Lower lobe of right lung (tissue), 2 donors: ENCODE results near the gene WWTR1. TPM values are rescaled to one million over a fixed set of nuclear protein-coding genes. Genes with fewer than 3 reads are reported as not detected.

Source experiments
- ATAC-seq, 2 donors: fragments of 200-7000 bp; cut with Tn5 transposase; one replicate each; pipeline ENCODE4 v1.9.1; 2020 to 2022; ENCODE audit warnings: mild to moderate bottlenecking in 2 of 2, moderate library complexity in 2 of 2
- DNase-seq: peaks from one replicate; pipeline ENCODE4 v3.0.0-alpha.2; 2020
- H3K27ac ChIP-seq: fragments of 200-600 bp; one replicate; pipeline ENCODE4 v1.8.0; 2022
- H3K27me3 ChIP-seq: fragments of 200-600 bp; one replicate; pipeline ENCODE4 v1.8.0; 2022; ENCODE audit warnings: low read depth
- H3K36me3 ChIP-seq: fragments of 200-600 bp; one replicate; pipeline ENCODE4 v1.8.0; 2022; ENCODE audit warnings: mild to moderate bottlenecking
- H3K4me1 ChIP-seq: fragments of 200-600 bp; one replicate; pipeline ENCODE4 v1.8.0; 2022
- H3K4me3 ChIP-seq: fragments of 200-600 bp; one replicate; pipeline ENCODE4 v1.8.0; 2022; ENCODE audit warnings: mild to moderate bottlenecking
- H3K9me3 ChIP-seq: fragments of 200-600 bp; one replicate; pipeline ENCODE4 v1.8.0; 2022
- intact Hi-C: fragments of 100-400 bp; cut with DNase I; formaldehyde crosslinking; loops from one replicate; pipeline ENCODE4 v1.11.0; 2022
- total RNA-seq: library from RNA; stranded (reverse); fragmentation: NEBNext Ultra II Directional; extraction: Animal tissue kit (Norgen Biotek cat#: 25700); gene quantifications from one replicate; pipeline ENCODE4 v1.2.1, GENCODE V29; 2021
- TF ChIP-seq, protein P1 (sequence below): fragments of 200-600 bp; IDR thresholded peaks from one replicate; pipeline ENCODE4 v1.8.0; 2022; ENCODE audit warnings: antibody characterized with exemption, mild to moderate bottlenecking
- donor health status: DM: no; HTN: yes; CAD: no; lungs with severe emphysema.

The WWTR1 gene
- total RNA-seq, 1 donor from 2014 or later, result 89.5 TPM

DNA sequence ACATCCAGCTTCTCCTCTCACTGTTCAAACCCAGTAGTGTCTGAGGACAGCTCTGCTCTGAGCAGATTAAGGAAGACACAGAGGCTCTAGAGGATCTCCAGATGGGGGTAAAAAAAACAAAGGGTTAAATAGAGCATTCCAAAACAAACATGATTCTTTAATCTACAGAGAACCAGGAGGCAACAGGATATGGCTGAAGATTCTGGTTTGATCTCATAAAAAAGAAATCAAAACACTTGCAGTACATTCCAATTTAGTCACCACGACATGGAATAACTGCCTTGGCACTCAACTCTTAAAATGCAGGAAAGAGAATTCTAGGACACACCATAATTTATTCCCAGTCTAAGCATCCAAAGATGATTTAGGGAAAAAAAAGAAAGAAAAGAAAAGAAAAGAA is 151.3 kb downstream of the WWTR1 start:
- Histone ChIP-seq H3K4me1 (peaks cover 25% of the 10 kb centered on the region), H3K9me3 (no peaks in the 10 kb centered on the region), H3K27me3 (no peaks in the 10 kb centered on the region), H3K4me3 (no peak overlapping the region), H3K27ac (no peak overlapping the region), H3K36me3 (no peaks in the 10 kb centered on the region)
- intact Hi-C loops, result no loop called here
- TF ChIP-seq, protein P1, sequence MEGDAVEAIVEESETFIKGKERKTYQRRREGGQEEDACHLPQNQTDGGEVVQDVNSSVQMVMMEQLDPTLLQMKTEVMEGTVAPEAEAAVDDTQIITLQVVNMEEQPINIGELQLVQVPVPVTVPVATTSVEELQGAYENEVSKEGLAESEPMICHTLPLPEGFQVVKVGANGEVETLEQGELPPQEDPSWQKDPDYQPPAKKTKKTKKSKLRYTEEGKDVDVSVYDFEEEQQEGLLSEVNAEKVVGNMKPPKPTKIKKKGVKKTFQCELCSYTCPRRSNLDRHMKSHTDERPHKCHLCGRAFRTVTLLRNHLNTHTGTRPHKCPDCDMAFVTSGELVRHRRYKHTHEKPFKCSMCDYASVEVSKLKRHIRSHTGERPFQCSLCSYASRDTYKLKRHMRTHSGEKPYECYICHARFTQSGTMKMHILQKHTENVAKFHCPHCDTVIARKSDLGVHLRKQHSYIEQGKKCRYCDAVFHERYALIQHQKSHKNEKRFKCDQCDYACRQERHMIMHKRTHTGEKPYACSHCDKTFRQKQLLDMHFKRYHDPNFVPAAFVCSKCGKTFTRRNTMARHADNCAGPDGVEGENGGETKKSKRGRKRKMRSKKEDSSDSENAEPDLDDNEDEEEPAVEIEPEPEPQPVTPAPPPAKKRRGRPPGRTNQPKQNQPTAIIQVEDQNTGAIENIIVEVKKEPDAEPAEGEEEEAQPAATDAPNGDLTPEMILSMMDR, result no peak
- DNase-seq (no peak), ATAC-seq (no peak)

DNA sequence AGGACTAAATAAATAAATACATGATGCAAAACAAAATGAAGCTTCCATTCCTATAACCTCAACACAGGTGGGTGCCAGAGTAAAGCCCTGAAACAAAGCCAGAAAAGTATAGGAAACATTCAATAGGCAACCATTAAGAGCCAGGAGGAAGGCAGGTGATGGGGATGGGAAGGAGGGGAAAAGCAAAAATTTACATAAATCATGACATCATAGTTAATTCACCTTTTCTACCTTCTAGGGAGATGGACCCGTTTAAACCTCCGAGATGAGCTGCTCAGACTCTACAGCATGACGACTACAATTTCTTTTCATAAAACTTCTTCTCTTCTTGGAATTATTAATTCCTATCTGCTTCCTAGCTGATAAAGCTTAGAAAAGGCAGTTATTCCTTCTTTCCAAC is 155.4 kb downstream of the WWTR1 start:
- Histone ChIP-seq H3K9me3 (no peaks in the 10 kb centered on the region), H3K27me3 (no peaks in the 10 kb centered on the region), H3K4me3 (no peak overlapping the region), H3K27ac (no peak overlapping the region), H3K4me1 (peaks cover 9% of the 10 kb centered on the region), H3K36me3 (no peaks in the 10 kb centered on the region)
- DNase-seq (no peak), ATAC-seq (no peak)
- intact Hi-C loops, result no loop called here
- TF ChIP-seq, protein P1, result no peak

DNA sequence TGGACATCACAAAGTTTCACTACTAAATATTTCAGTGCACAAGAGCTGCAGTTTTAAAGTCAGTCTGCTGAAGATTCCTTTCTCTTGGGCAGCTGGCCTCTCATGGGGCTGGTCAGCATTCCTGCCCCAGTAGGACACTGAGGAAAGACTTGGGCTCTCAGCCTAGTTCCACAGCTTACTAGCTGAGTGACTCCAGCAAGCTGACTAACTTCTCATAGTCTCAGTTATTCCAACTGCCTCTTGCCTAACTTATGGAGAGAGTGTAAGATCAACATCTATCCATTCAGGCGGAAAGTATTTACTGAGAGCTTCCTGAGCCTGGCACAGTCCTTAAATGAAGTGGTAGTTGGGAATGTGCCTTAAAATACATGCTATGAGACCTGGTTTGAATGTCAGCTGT is 156.3 kb downstream of the WWTR1 start:
- Histone ChIP-seq H3K27ac (no peak overlapping the region), H3K4me3 (no peak overlapping the region), H3K9me3 (no peaks in the 10 kb centered on the region), H3K36me3 (no peaks in the 10 kb centered on the region), H3K4me1 (peaks cover 5% of the 10 kb centered on the region), H3K27me3 (no peaks in the 10 kb centered on the region)
- intact Hi-C loops, result no loop called here
- DNase-seq (no peak), ATAC-seq (peak; percentile 73)
- TF ChIP-seq, protein P1, result no peak

DNA sequence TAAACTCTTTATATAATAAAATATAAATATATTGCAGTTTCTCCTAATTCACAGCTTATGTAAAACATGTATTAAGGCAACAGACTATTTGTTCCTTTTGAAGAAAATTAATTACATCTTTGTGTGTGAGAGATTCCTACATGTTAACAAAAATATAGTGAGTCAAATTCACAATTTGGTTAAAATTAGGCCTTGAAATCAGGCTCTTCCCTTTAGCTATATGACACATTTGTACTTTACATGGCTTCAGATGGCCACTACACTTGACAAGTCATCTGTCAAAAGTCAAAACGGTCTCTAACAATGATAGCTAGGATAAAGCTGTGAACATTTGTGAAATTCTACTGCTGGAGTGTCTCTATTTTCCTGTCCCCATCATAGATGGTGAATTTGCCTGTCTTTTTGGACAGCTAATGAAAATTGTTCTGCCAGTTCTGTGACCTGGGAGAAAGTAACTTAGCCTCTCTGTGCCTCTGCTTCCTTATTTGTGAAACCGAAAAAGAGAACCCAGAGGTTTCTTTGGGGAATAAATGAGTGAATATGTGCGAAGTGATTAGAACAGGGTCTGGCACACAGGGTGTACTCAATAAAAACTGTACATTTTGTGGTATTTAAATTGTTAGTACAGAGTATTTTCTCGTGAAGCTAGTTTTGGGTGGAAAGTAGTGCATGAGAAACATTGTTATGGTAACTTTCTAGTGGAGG is 159.7 kb downstream of the WWTR1 start:
- DNase-seq (no peak), ATAC-seq (no peak)
- intact Hi-C loops, result no loop called here
- TF ChIP-seq, protein P1, result no peak
- Histone ChIP-seq H3K27me3 (no peaks in the 10 kb centered on the region), H3K9me3 (no peaks in the 10 kb centered on the region), H3K4me1 (peaks cover 5% of the 10 kb centered on the region), H3K36me3 (no peaks in the 10 kb centered on the region), H3K4me3 (no peak overlapping the region), H3K27ac (no peak overlapping the region)

DNA sequence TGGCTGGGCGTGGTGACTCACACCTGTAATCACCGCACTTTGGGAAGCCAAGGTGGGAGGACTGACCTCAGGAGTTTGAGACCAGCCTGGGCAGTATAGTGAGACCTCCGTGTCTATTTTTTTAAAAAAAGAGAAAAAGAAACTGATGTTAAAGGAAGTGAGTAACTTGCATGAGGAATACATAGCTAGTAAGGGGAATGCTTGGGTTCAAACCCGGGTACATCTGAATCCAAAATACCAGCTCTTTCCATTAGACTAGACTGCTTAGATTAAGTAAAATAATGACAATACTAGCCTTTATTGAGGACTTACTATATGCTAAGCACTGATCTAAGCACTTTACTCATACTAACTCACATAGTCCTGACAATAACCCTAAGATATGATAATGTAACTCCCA is 160.9 kb downstream of the WWTR1 start:
- DNase-seq (no peak), ATAC-seq (no peak)
- Histone ChIP-seq H3K9me3 (no peaks in the 10 kb centered on the region), H3K4me1 (peaks cover 5% of the 10 kb centered on the region), H3K27ac (no peak overlapping the region), H3K27me3 (no peaks in the 10 kb centered on the region), H3K36me3 (no peaks in the 10 kb centered on the region), H3K4me3 (no peak overlapping the region)
- TF ChIP-seq, protein P1, result no peak
- intact Hi-C loops, result no loop called here
